HEK293 (cell line): Measurements from ENCODE around the gene KATNAL2.

Source experiments
- CTCF ChIA-PET: fragments of 350-600 bp; formaldehyde crosslinking; extraction: SDS; loops from one replicate; lab custom pipeline; 2021; ENCODE audit warnings: antibody characterized with exemption; lab: Yijun Ruan, JAX
- POLR2A ChIA-PET: fragments of 300-600 bp; formaldehyde crosslinking; extraction: SDS; loops from one replicate; lab custom pipeline; 2020; ENCODE audit warnings: antibody characterized with exemption, inconsistent platforms; lab: Yijun Ruan, JAX
- H3K27ac ChIP-seq: fragments of 200-500 bp; sonication (Bioruptor generic); 2 replicates; pipeline ENCODE4 v1.5.1; 2014; ENCODE audit warnings: low read depth, low read length, control low read depth, inconsistent platforms; ENCODE audit errors: extremely low read depth
- H3K36me3 ChIP-seq, 2 experiments: fragments of 200-500 bp in 1 of 2; sonication (Bioruptor generic) in 1 of 2; 1 replicate in 1 of 2; 2 replicates in 1 of 2; pipeline ENCODE4 v1.5.1; 2014 to 2017; ENCODE audit warnings: inconsistent platforms in 2 of 2, low read length in 2 of 2; ENCODE audit not compliant: control insufficient read depth in 2 of 2, insufficient read depth in 1 of 2
- H3K4me1 ChIP-seq: fragments of 200-500 bp; sonication (Bioruptor generic); 2 replicates; pipeline ENCODE4 v1.5.1; 2014; ENCODE audit warnings: mild to moderate bottlenecking, low read length, inconsistent platforms; ENCODE audit not compliant: control insufficient read depth, insufficient read depth
- H3K4me3 ChIP-seq: 2 replicates; pipeline ENCODE4 v1.5.1; 2011; ENCODE audit warnings: low read depth, mild to moderate bottlenecking, control low read depth, low read length, moderate library complexity
- H3K9me3 ChIP-seq: fragments of 200-500 bp; sonication (Bioruptor generic); 2 replicates; pipeline ENCODE4 v1.5.1; 2014; ENCODE audit warnings: low read depth, low read length, inconsistent platforms; ENCODE audit not compliant: control insufficient read depth, insufficient read depth
- FEZF1 ChIP-seq: fragments of 450-650 bp; formaldehyde crosslinking; IDR thresholded peaks from 2 replicates; pipeline ENCODE4 v1.5.1; 2016; ENCODE audit warnings: missing biosample characterization, missing genetic modification characterization
- KLF16 ChIP-seq: fragments of 450-650 bp; formaldehyde crosslinking; IDR thresholded peaks from 2 replicates; pipeline ENCODE4 v1.5.1; 2017; ENCODE audit warnings: missing biosample characterization, missing genetic modification characterization
- SCRT1 ChIP-seq: fragments of 450-650 bp; formaldehyde crosslinking; IDR thresholded peaks from 2 replicates; pipeline ENCODE4 v1.5.1; 2016; ENCODE audit warnings: missing biosample characterization, missing genetic modification characterization, borderline replicate concordance
- SCRT2 ChIP-seq: fragments of 450-650 bp; formaldehyde crosslinking; IDR thresholded peaks from 2 replicates; pipeline ENCODE4 v1.5.1; 2016; ENCODE audit warnings: missing biosample characterization, missing genetic modification characterization
- ZFHX2 ChIP-seq: fragments of 450-650 bp; formaldehyde crosslinking; conservative IDR thresholded peaks from 2 replicates; pipeline ENCODE4 v1.5.1; 2016; ENCODE audit warnings: missing biosample characterization, missing genetic modification characterization
- ZNF121 ChIP-seq: fragments of 450-650 bp; formaldehyde crosslinking; IDR thresholded peaks from 2 replicates; pipeline ENCODE4 v1.5.1; 2016; ENCODE audit warnings: missing biosample characterization, missing genetic modification characterization
- ZNF391 ChIP-seq: fragments of 450-650 bp; formaldehyde crosslinking; IDR thresholded peaks from 2 replicates; pipeline ENCODE4 v1.5.1; 2016; ENCODE audit warnings: low read depth, missing biosample characterization, missing genetic modification characterization, borderline replicate concordance
- ZNF416 ChIP-seq: fragments of 450-650 bp; formaldehyde crosslinking; IDR thresholded peaks from 2 replicates; pipeline ENCODE4 v1.5.1; 2016; ENCODE audit warnings: missing biosample characterization, missing genetic modification characterization
- ZNF433 ChIP-seq: fragments of 450-650 bp; formaldehyde crosslinking; IDR thresholded peaks from 2 replicates; pipeline ENCODE4 v1.5.1; 2016; ENCODE audit warnings: missing biosample characterization, missing genetic modification characterization, low read depth
- ZNF473 ChIP-seq: fragments of 450-650 bp; formaldehyde crosslinking; IDR thresholded peaks from 2 replicates; pipeline ENCODE4 v1.5.1; 2017; ENCODE audit warnings: missing biosample characterization, missing genetic modification characterization
- ZNF514 ChIP-seq: fragments of 450-650 bp; formaldehyde crosslinking; IDR thresholded peaks from 2 replicates; pipeline ENCODE4 v1.5.1; 2016; ENCODE audit warnings: missing biosample characterization, missing genetic modification characterization
- ZNF529 ChIP-seq: fragments of 450-650 bp; formaldehyde crosslinking; IDR thresholded peaks from 2 replicates; pipeline ENCODE4 v1.5.1; 2017; ENCODE audit warnings: missing genetic modification characterization, missing biosample characterization; ENCODE audit not compliant: insufficient replicate concordance
- ZNF544 ChIP-seq: fragments of 450-650 bp; formaldehyde crosslinking; IDR thresholded peaks from 2 replicates; pipeline ENCODE4 v1.5.0; 2017; ENCODE audit warnings: missing biosample characterization, missing genetic modification characterization
- ZNF600 ChIP-seq: fragments of 450-650 bp; formaldehyde crosslinking; IDR thresholded peaks from 2 replicates; pipeline ENCODE4 v1.5.1; 2016; ENCODE audit warnings: missing biosample characterization, missing genetic modification characterization
- TF ChIP-seq, protein P1 (sequence below): fragments of 450-650 bp; formaldehyde crosslinking; IDR thresholded peaks from 2 replicates; pipeline ENCODE4 v1.5.1; 2016; ENCODE audit warnings: missing biosample characterization, missing genetic modification characterization, low read depth
- TF ChIP-seq, protein P2 (sequence below): fragments of 450-650 bp; formaldehyde crosslinking; IDR thresholded peaks from 2 replicates; pipeline ENCODE4 v1.5.1; 2016; ENCODE audit warnings: missing biosample characterization, missing genetic modification characterization, borderline replicate concordance
- TF ChIP-seq, protein P3 (sequence below): IDR thresholded peaks from 2 replicates; pipeline ENCODE4 v1.6.1; 2011; ENCODE audit warnings: mild to moderate bottlenecking, low read depth, low read length, borderline replicate concordance
- TF ChIP-seq, protein P4 (sequence below): fragments of 450-650 bp; formaldehyde crosslinking; conservative IDR thresholded peaks from 2 replicates; pipeline ENCODE4 v1.5.1; 2016; ENCODE audit warnings: low read depth, missing biosample characterization, missing genetic modification characterization
- TF ChIP-seq, protein P5 (sequence below): fragments of 450-650 bp; formaldehyde crosslinking; IDR thresholded peaks from 2 replicates; pipeline ENCODE4 v1.5.1; 2017; ENCODE audit warnings: missing biosample characterization, missing genetic modification characterization

Gene KATNAL2

GRCh38 chr18:47063096-47063495, 145.7 kb downstream of the KATNAL2 start:
- no peak overlapping the region for H3K4me3 ChIP-seq
- ChIA-PET POLR2A (no interaction called here), CTCF (no interaction called here)
- no peaks in the 10 kb centered on the region for H3K9me3 ChIP-seq
- no peaks in the 10 kb centered on the region for H3K36me3 ChIP-seq
- no peaks in the 10 kb centered on the region for H3K4me1 ChIP-seq
- TF ChIP-seq, protein P1, sequence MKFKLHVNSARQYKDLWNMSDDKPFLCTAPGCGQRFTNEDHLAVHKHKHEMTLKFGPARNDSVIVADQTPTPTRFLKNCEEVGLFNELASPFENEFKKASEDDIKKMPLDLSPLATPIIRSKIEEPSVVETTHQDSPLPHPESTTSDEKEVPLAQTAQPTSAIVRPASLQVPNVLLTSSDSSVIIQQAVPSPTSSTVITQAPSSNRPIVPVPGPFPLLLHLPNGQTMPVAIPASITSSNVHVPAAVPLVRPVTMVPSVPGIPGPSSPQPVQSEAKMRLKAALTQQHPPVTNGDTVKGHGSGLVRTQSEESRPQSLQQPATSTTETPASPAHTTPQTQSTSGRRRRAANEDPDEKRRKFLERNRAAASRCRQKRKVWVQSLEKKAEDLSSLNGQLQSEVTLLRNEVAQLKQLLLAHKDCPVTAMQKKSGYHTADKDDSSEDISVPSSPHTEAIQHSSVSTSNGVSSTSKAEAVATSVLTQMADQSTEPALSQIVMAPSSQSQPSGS (tag by site-specific recombination): no peak
- TF ChIP-seq ZNF544 (tag by site-specific recombination): no peak
- TF ChIP-seq, protein P2, sequence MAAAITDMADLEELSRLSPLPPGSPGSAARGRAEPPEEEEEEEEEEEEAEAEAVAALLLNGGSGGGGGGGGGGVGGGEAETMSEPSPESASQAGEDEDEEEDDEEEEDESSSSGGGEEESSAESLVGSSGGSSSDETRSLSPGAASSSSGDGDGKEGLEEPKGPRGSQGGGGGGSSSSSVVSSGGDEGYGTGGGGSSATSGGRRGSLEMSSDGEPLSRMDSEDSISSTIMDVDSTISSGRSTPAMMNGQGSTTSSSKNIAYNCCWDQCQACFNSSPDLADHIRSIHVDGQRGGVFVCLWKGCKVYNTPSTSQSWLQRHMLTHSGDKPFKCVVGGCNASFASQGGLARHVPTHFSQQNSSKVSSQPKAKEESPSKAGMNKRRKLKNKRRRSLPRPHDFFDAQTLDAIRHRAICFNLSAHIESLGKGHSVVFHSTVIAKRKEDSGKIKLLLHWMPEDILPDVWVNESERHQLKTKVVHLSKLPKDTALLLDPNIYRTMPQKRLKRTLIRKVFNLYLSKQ (tag by site-specific recombination): no peak
- TF ChIP-seq ZFHX2 (tag by site-specific recombination): no peak
- TF ChIP-seq FEZF1 (tag by site-specific recombination): no peak
- no peak for TF ChIP-seq ZNF514
- no peak for TF ChIP-seq ZNF416 (tag by site-specific recombination)
- TF ChIP-seq, protein P3, sequence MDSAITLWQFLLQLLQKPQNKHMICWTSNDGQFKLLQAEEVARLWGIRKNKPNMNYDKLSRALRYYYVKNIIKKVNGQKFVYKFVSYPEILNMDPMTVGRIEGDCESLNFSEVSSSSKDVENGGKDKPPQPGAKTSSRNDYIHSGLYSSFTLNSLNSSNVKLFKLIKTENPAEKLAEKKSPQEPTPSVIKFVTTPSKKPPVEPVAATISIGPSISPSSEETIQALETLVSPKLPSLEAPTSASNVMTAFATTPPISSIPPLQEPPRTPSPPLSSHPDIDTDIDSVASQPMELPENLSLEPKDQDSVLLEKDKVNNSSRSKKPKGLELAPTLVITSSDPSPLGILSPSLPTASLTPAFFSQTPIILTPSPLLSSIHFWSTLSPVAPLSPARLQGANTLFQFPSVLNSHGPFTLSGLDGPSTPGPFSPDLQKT: no peak
- TF ChIP-seq ZNF600 (tag by site-specific recombination): no peak
- TF ChIP-seq KLF16: no peak
- no peak for TF ChIP-seq ZNF529
- no peak for TF ChIP-seq ZNF391 (tag by site-specific recombination)
- TF ChIP-seq, protein P4, sequence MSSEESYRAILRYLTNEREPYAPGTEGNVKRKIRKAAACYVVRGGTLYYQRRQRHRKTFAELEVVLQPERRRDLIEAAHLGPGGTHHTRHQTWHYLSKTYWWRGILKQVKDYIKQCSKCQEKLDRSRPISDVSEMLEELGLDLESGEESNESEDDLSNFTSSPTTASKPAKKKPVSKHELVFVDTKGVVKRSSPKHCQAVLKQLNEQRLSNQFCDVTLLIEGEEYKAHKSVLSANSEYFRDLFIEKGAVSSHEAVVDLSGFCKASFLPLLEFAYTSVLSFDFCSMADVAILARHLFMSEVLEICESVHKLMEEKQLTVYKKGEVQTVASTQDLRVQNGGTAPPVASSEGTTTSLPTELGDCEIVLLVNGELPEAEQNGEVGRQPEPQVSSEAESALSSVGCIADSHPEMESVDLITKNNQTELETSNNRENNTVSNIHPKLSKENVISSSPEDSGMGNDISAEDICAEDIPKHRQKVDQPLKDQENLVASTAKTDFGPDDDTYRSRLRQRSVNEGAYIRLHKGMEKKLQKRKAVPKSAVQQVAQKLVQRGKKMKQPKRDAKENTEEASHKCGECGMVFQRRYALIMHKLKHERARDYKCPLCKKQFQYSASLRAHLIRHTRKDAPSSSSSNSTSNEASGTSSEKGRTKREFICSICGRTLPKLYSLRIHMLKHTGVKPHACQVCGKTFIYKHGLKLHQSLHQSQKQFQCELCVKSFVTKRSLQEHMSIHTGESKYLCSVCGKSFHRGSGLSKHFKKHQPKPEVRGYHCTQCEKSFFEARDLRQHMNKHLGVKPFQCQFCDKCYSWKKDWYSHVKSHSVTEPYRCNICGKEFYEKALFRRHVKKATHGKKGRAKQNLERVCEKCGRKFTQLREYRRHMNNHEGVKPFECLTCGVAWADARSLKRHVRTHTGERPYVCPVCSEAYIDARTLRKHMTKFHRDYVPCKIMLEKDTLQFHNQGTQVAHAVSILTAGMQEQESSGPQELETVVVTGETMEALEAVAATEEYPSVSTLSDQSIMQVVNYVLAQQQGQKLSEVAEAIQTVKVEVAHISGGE: no peak
- no peak for TF ChIP-seq ZNF121
- TF ChIP-seq SCRT2 (tag by site-specific recombination): no peak
- TF ChIP-seq SCRT1 (tag by site-specific recombination): no peak
- TF ChIP-seq ZNF473 (tag by site-specific recombination): no peak
- TF ChIP-seq, protein P5, sequence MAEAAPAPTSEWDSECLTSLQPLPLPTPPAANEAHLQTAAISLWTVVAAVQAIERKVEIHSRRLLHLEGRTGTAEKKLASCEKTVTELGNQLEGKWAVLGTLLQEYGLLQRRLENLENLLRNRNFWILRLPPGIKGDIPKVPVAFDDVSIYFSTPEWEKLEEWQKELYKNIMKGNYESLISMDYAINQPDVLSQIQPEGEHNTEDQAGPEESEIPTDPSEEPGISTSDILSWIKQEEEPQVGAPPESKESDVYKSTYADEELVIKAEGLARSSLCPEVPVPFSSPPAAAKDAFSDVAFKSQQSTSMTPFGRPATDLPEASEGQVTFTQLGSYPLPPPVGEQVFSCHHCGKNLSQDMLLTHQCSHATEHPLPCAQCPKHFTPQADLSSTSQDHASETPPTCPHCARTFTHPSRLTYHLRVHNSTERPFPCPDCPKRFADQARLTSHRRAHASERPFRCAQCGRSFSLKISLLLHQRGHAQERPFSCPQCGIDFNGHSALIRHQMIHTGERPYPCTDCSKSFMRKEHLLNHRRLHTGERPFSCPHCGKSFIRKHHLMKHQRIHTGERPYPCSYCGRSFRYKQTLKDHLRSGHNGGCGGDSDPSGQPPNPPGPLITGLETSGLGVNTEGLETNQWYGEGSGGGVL: no peak
- no peak for TF ChIP-seq ZNF433 (tag by site-specific recombination)
- TF ChIP-seq, all 188 proteins: peak for 0
- H3K27ac ChIP-seq: no peak overlapping the region
